ENCODE data around the gene XYLT1. TPM values are rescaled to one million over a fixed set of nuclear protein-coding genes. Genes with fewer than 3 reads are reported as not detected.

The XYLT1 gene
- total and polyA plus RNA-seq, 5 donors: 2.5 to 37.8 (median 11.7) TPM

- H3K4me1 ChIP-seq (ENCODE audit: control insufficient read depth, insufficient read depth, low read length): peaks cover 12% of the 10 kb centered on the region
- no peak overlapping the region for H3K27ac ChIP-seq (ENCODE audit: low read length)
- H3K4me3 ChIP-seq (ENCODE audit: low read length): no peak overlapping the region
- DNase-seq (no peak), ATAC-seq (no peak)
- H3K9me3 ChIP-seq (ENCODE audit: control insufficient read depth, low read length): no peaks in the 10 kb centered on the region
- H3K27me3 ChIP-seq (ENCODE audit: control insufficient read depth, insufficient read depth): no peaks in the 10 kb centered on the region
- WGBS: 87% methylated on average over 8 of the region's 8 CpGs
- intact Hi-C loops (cut with DNase I): no loop called here
Measured at GRCh38 chr16:17457997-17458396, 12.8 kb downstream of the XYLT1 start.

- Histone ChIP-seq H3K27ac (ENCODE audit: low read length) (no peak overlapping the region), H3K27me3 (ENCODE audit: control insufficient read depth, insufficient read depth) (no peaks in the 10 kb centered on the region), H3K4me1 (ENCODE audit: control insufficient read depth, insufficient read depth, low read length) (peaks cover 12% of the 10 kb centered on the region), H3K9me3 (ENCODE audit: control insufficient read depth, low read length) (no peaks in the 10 kb centered on the region), H3K4me3 (ENCODE audit: low read length) (no peak overlapping the region)
- no peak for ATAC-seq
- intact Hi-C loops (cut with DNase I): no loop called here
- WGBS: 76% methylated on average over 3 of the region's 3 CpGs
- DNase-seq: no peak
Measured at GRCh38 chr16:17457513-17457912, 13.2 kb downstream of the XYLT1 start.

GRCh38 chr16:17454162-17454730, 16.5 kb downstream of the XYLT1 start:
- H3K9me3 ChIP-seq (ENCODE audit: control insufficient read depth, low read length): no peaks in the 10 kb centered on the region
- intact Hi-C loops (cut with DNase I): no loop called here
- no peak for DNase-seq
- no peaks in the 10 kb centered on the region for H3K4me1 ChIP-seq (ENCODE audit: control insufficient read depth, insufficient read depth, low read length)
- 88% methylated on average over 4 of the region's 4 CpGs for WGBS
- no peak for ATAC-seq
- H3K27ac ChIP-seq (ENCODE audit: low read length): no peak overlapping the region
- no peaks in the 10 kb centered on the region for H3K27me3 ChIP-seq (ENCODE audit: control insufficient read depth, insufficient read depth)
- no peak overlapping the region for H3K4me3 ChIP-seq (ENCODE audit: low read length)

- H3K27me3 ChIP-seq (ENCODE audit: control insufficient read depth, insufficient read depth): no peaks in the 10 kb centered on the region
- no peaks in the 10 kb centered on the region for H3K9me3 ChIP-seq (ENCODE audit: control insufficient read depth, low read length)
- no peak for DNase-seq
- 49% methylated on average over 8 of the region's 8 CpGs for WGBS
- intact Hi-C loops (cut with DNase I): no loop called here
- no peak for ATAC-seq
- no peak overlapping the region for H3K27ac ChIP-seq (ENCODE audit: low read length)
- H3K4me1 ChIP-seq (ENCODE audit: control insufficient read depth, insufficient read depth, low read length): no peaks in the 10 kb centered on the region
- no peak overlapping the region for H3K4me3 ChIP-seq (ENCODE audit: low read length)
Measured at GRCh38 chr16:17453364-17454038, 17.3 kb downstream of the XYLT1 start.

- no peaks in the 10 kb centered on the region for H3K27me3 ChIP-seq (ENCODE audit: control insufficient read depth, insufficient read depth)
- no peak overlapping the region for H3K27ac ChIP-seq (ENCODE audit: low read length)
- ATAC-seq (no peak), DNase-seq (no peak)
- intact Hi-C loops (cut with DNase I): no loop called here
- H3K4me3 ChIP-seq (ENCODE audit: low read length): no peak overlapping the region
- H3K9me3 ChIP-seq (ENCODE audit: control insufficient read depth, low read length): no peaks in the 10 kb centered on the region
- 77% methylated on average over 2 of the region's 2 CpGs for WGBS
- H3K4me1 ChIP-seq (ENCODE audit: control insufficient read depth, insufficient read depth, low read length): no peaks in the 10 kb centered on the region
Measured at GRCh38 chr16:17452922-17453321, 17.8 kb downstream of the XYLT1 start.

GRCh38 chr16:17451843-17452242, 18.9 kb downstream of the XYLT1 start:
- no peak overlapping the region for H3K27ac ChIP-seq (ENCODE audit: low read length)
- no peaks in the 10 kb centered on the region for H3K27me3 ChIP-seq (ENCODE audit: control insufficient read depth, insufficient read depth)

GRCh38 chr16:17450291-17450690, 20.5 kb downstream of the XYLT1 start:
- ATAC-seq (no peak), DNase-seq (no peak)
- H3K4me3 ChIP-seq (ENCODE audit: low read length): no peak overlapping the region
- H3K27me3 ChIP-seq (ENCODE audit: control insufficient read depth, insufficient read depth): no peaks in the 10 kb centered on the region
- peaks cover 3% of the 10 kb centered on the region for H3K4me1 ChIP-seq (ENCODE audit: control insufficient read depth, insufficient read depth, low read length)
- no peaks in the 10 kb centered on the region for H3K9me3 ChIP-seq (ENCODE audit: control insufficient read depth, low read length)
- intact Hi-C loops (cut with DNase I): no loop called here
- no peak overlapping the region for H3K27ac ChIP-seq (ENCODE audit: low read length)
- 90% methylated on average over 7 of the region's 7 CpGs for WGBS

More at GRCh38 chr16:17451843-17452242, 18.9 kb downstream of the XYLT1 start:
- no peak for ATAC-seq
- intact Hi-C loops (cut with DNase I): no loop called here
- Histone ChIP-seq H3K9me3 (ENCODE audit: control insufficient read depth, low read length) (no peaks in the 10 kb centered on the region), H3K4me3 (ENCODE audit: low read length) (no peak overlapping the region), H3K4me1 (ENCODE audit: control insufficient read depth, insufficient read depth, low read length) (no peaks in the 10 kb centered on the region)
- WGBS: 82% methylated on average over 3 of the region's 3 CpGs
- no peak for DNase-seq

GRCh38 chr16:17448640-17449638, 21.8 kb downstream of the XYLT1 start:
- no peak overlapping the region for H3K27ac ChIP-seq (ENCODE audit: low read length)
- no peak overlapping the region for H3K4me3 ChIP-seq (ENCODE audit: low read length)
- 54% methylated on average over 15 of the region's 15 CpGs for WGBS
- intact Hi-C loops (cut with DNase I): no loop called here
- ATAC-seq (peak; percentile 50 to 62), DNase-seq (peak; percentile 31 to 70 (median 66))
- no peaks in the 10 kb centered on the region for H3K27me3 ChIP-seq (ENCODE audit: control insufficient read depth, insufficient read depth)
- no peaks in the 10 kb centered on the region for H3K9me3 ChIP-seq (ENCODE audit: control insufficient read depth, low read length)
- peaks cover 3% of the 10 kb centered on the region for H3K4me1 ChIP-seq (ENCODE audit: control insufficient read depth, insufficient read depth, low read length)

GRCh38 chr16:17447101-17447569, 23.6 kb downstream of the XYLT1 start:
- no peaks in the 10 kb centered on the region for H3K9me3 ChIP-seq (ENCODE audit: control insufficient read depth, low read length)
- no peaks in the 10 kb centered on the region for H3K27me3 ChIP-seq (ENCODE audit: control insufficient read depth, insufficient read depth)
- WGBS: 48% methylated on average over 5 of the region's 5 CpGs
- intact Hi-C loops (cut with DNase I): no loop called here
- ATAC-seq: peak in 1 of 2 donors; percentile 35
- no peak overlapping the region for H3K4me3 ChIP-seq (ENCODE audit: low read length)
- DNase-seq: no peak
- H3K4me1 ChIP-seq (ENCODE audit: control insufficient read depth, insufficient read depth, low read length): peaks cover 3% of the 10 kb centered on the region
- no peak overlapping the region for H3K27ac ChIP-seq (ENCODE audit: low read length)

- ATAC-seq (peak; percentile 57 to 64), DNase-seq (peak in 2 of 3 donors; percentile 63 to 75)
- intact Hi-C loops (cut with DNase I): no loop called here
- peaks cover 3% of the 10 kb centered on the region for H3K4me1 ChIP-seq (ENCODE audit: control insufficient read depth, insufficient read depth, low read length)
- no peak overlapping the region for H3K4me3 ChIP-seq (ENCODE audit: low read length)
- no peak overlapping the region for H3K27ac ChIP-seq (ENCODE audit: low read length)
- H3K27me3 ChIP-seq (ENCODE audit: control insufficient read depth, insufficient read depth): no peaks in the 10 kb centered on the region
- WGBS: 43% methylated on average over 10 of the region's 10 CpGs
- no peaks in the 10 kb centered on the region for H3K9me3 ChIP-seq (ENCODE audit: control insufficient read depth, low read length)
Measured at GRCh38 chr16:17446661-17447060, 24.1 kb downstream of the XYLT1 start.

- intact Hi-C loops (cut with DNase I): no loop called here
- ATAC-seq (no peak), DNase-seq (no peak)
- Histone ChIP-seq H3K27ac (ENCODE audit: low read length) (no peak overlapping the region), H3K4me1 (ENCODE audit: control insufficient read depth, insufficient read depth, low read length) (peaks cover 3% of the 10 kb centered on the region), H3K9me3 (ENCODE audit: control insufficient read depth, low read length) (no peaks in the 10 kb centered on the region), H3K4me3 (ENCODE audit: low read length) (no peak overlapping the region), H3K27me3 (ENCODE audit: control insufficient read depth, insufficient read depth) (no peaks in the 10 kb centered on the region)
- WGBS: 80% methylated on average over 12 of the region's 12 CpGs
Measured at GRCh38 chr16:17445421-17445820, 25.3 kb downstream of the XYLT1 start.
